ENCODE measurements around the gene HYDIN. TPM values are rescaled to one million over a fixed set of nuclear protein-coding genes. Genes with fewer than 3 reads are reported as not detected.
"Not testable (repeated sequence)": the region's sequence is repeated elsewhere in the genome, so short reads cannot be mapped to it uniquely, and the experiment has no call there.

HYDIN gene
- total RNA-seq, 1 donor from 2014 or later, result 4.0 TPM

DNA sequence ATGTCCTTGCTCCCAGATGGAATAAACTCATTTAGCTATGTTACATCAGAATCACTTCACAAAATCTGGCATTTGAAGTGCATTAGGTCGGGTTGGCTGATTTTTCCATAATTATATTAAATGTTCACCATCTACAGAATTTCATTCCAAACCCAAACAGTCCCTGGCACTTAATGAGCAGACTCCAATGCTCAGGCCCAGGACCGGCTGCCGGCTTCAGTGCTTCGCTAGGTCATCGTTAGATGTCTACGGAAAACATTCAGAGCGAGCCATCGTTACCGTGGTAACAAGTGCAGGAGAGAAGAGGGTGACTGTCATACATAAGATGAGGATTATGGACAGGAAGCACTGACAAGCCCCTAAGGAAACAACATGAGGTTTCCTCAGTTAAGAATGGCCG, 215.1 kb downstream of the HYDIN start:
- not testable (repeated sequence) for H3K4me3 ChIP-seq (ENCODE audit: low read depth, low read length); H3K27me3 ChIP-seq (ENCODE audit: control insufficient read depth, insufficient read depth, low read length); DNase-seq (ENCODE audit: low read depth); H3K36me3 ChIP-seq (ENCODE audit: control insufficient read depth, insufficient read depth, low read length)

DNA sequence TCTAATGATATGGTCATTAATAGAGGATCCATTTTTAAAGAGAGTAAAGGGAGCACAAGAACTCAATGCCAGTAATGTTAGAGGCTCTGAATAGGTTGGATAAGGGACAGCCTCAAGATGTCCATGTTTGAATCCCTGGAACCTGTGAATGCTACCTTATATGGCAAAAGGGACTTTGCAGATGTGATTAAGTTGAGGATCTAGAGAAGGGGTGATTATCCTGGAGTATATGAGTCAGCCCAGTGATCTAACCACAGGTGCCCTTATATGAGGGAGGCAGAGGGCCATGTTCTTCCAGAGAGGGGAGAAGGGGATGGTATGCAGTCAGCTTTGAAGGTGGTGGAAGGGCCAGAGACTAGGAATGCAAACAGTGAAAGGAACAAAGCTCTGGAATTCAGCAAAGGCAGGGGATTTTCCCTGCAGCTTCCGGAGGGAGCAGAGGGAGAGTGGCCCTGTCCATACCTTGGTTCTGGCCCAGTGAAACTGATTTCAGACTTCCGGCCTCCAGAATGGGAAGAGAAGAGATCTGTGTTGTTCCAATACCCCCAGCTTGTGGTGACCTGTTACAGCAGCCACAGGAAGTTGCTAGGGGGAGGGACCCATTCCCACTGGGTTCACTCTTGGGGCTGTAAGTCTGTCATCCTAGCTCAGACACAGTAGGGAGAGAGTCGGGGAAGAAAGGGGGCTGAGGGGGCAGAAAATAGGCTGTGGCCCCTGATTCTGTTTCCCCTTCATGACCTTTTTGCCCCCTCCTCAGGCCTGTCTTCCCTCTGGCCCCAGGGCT, 220.9 kb downstream of the HYDIN start:
- H3K27me3 ChIP-seq (ENCODE audit: control insufficient read depth, insufficient read depth, low read length); H3K4me3 ChIP-seq (ENCODE audit: low read depth, low read length); H3K36me3 ChIP-seq (ENCODE audit: control insufficient read depth, insufficient read depth, low read length): not testable (repeated sequence)
- peak; percentile 21 for DNase-seq (ENCODE audit: low read depth)

DNA sequence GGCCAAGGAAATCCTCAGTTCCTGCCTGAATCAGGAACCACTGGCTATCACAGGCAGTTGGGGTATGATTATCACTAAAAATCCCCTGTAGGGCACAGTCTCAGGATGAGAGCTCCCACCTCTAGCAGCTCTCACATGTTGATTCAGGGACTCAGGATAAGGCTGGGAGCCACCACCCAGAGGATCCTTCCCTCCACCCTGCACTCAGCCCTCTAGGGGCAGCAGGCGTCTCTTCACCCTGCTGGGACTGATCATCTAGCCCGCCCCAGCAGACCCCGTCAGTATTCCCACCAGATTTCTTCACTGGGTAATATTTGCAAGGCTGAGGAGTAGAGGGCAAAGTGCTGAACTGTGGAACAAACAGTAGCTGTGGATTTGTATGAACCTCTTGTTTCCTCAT, 224.0 kb downstream of the HYDIN start:
- H3K27me3 ChIP-seq (ENCODE audit: control insufficient read depth, insufficient read depth, low read length); H3K36me3 ChIP-seq (ENCODE audit: control insufficient read depth, insufficient read depth, low read length); H3K4me3 ChIP-seq (ENCODE audit: low read depth, low read length); DNase-seq (ENCODE audit: low read depth): not testable (repeated sequence)

DNA sequence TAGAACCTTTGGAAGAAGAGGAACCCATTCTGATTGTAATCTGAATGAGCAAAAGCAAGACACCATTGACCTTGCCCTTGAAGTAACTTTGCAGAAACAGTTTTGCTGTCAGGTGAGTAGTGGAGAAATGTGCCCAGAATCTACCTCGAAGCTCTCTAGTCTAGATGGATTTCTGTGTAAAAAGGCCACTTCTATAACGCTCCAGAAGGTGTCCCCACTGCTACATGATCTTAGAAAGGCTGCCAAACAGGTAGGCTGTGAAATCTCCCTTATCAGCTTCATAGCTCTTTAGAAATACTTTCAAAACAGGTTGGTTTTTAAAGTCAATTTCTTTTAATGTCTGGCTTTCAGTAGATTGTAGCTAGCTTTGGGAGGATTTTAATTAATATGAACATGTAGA, 230.8 kb downstream of the HYDIN start:
- DNase-seq (ENCODE audit: low read depth), result peak; percentile 1
- H3K4me3 ChIP-seq (ENCODE audit: low read depth, low read length); H3K36me3 ChIP-seq (ENCODE audit: control insufficient read depth, insufficient read depth, low read length); H3K27me3 ChIP-seq (ENCODE audit: control insufficient read depth, insufficient read depth, low read length): not testable (repeated sequence)

DNA sequence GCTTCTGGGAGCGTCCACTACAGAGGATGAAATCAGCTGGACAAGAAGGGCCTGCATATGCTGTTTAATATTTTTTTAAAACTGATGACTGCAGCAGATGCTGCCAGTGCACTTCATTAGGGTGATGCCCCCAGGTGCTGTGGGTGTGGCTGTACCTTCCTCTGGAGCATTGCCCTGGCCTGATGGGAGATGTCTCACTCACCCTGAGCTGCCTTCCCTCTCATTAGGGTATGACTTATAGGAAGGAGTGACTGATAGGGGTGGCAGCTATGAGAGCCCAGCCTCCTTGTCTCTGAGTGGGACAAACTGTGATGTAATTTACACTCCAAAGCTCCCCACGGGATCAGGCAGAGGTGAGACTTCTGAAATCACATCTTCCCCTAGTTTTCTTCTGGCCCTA, 234.7 kb downstream of the HYDIN start:
- H3K27me3 ChIP-seq (ENCODE audit: control insufficient read depth, insufficient read depth, low read length); H3K36me3 ChIP-seq (ENCODE audit: control insufficient read depth, insufficient read depth, low read length); DNase-seq (ENCODE audit: low read depth); H3K4me3 ChIP-seq (ENCODE audit: low read depth, low read length): not testable (repeated sequence)

DNA sequence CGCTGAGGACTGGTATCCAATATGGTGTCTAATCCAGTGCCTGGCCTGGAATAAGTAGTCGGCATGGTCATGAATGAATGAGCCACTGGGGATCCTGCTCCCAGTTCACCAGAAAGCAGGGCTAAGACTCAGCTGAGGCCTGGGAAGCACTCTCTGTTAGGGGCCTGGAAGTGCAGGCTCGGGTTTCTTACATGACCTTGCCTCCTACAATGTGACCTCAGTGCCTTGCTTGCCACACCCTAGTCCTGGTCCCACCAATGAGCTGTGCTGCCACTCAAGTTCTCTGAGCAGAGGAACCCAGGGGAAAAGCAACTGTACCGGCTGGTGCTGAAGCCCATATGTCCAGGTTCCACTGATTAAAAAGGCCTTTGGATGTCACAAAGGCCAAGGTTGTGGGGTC, 238.0 kb downstream of the HYDIN start:
- H3K27me3 ChIP-seq (ENCODE audit: control insufficient read depth, insufficient read depth, low read length); DNase-seq (ENCODE audit: low read depth); H3K4me3 ChIP-seq (ENCODE audit: low read depth, low read length); H3K36me3 ChIP-seq (ENCODE audit: control insufficient read depth, insufficient read depth, low read length): not testable (repeated sequence)

DNA sequence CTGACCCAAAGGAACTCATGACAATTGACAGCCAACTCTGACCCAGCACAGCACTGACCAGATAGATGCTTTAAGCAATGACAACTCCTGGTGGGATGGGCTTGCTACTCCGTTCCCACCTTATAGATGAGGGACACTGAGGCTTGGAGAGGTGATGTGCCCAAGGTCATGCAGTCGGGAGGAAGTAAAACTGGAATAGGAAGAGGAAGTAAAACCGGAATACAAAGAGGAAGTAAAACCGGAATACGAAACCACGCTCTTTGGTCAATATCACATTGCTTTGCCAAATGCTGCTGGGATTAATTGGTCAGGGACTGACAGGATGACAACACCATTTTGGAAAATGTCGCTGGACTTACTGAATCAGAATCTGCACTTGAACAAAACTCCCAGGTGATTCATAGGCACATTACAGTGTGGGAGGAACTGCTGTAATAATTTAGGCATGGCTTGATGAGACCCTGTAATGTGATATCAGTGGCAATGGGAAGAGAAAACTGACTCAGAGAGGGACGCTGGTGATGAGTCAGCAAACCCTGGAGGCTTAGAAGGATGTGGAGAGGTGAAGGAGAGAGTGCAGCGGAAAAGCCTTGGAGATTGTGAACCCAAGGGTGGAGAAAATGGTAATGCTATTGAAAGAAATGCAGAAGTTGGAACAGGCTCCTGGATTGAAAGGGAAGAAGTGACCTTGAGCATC, 243.4 kb downstream of the HYDIN start:
- H3K36me3 ChIP-seq (ENCODE audit: control insufficient read depth, insufficient read depth, low read length); H3K4me3 ChIP-seq (ENCODE audit: low read depth, low read length); H3K27me3 ChIP-seq (ENCODE audit: control insufficient read depth, insufficient read depth, low read length); DNase-seq (ENCODE audit: low read depth): not testable (repeated sequence)

DNA sequence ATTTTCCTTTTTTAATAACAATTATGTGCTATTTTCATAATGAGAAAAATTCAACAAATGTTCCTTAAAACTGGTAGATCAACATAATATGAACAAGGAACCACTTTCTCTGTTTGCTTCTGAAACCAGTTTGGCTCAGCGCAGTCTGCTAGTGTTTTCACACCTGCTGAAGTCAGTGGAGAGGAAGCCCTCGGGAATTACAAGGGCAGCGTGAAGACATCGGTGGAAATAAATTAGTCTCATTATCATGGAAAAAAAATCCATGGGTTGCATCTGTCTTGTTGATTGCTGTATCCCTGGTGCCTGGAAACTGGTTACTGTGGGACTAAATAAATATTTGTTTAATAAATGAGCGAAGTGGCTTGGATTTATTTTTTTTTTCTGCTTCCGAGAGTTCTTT, 245.8 kb downstream of the HYDIN start:
- not testable (repeated sequence) for H3K36me3 ChIP-seq (ENCODE audit: control insufficient read depth, insufficient read depth, low read length); DNase-seq (ENCODE audit: low read depth); H3K4me3 ChIP-seq (ENCODE audit: low read depth, low read length); H3K27me3 ChIP-seq (ENCODE audit: control insufficient read depth, insufficient read depth, low read length)

DNA sequence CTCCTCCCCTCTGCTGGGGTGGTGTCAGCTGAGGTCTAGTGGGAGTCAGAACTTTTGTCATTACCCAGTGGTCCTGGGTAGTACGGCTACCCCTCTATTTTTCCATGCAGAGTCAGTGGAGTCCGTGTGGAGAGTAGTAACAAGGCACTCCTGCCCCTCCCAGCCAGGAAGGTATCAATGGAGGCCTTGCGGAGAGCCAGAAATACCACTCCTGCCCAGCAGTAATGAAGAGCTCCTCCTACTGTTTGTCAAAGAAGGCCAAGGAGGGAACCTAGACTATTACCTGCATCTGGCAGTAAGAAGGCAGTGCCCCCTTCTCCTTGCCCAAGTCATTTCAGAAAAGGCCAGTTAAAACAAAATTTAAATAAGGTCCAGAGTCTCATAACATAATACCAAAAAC, 262.2 kb downstream of the HYDIN start:
- H3K4me3 ChIP-seq (ENCODE audit: low read depth, low read length); DNase-seq (ENCODE audit: low read depth); H3K36me3 ChIP-seq (ENCODE audit: control insufficient read depth, insufficient read depth, low read length); H3K27me3 ChIP-seq (ENCODE audit: control insufficient read depth, insufficient read depth, low read length): not testable (repeated sequence)

DNA sequence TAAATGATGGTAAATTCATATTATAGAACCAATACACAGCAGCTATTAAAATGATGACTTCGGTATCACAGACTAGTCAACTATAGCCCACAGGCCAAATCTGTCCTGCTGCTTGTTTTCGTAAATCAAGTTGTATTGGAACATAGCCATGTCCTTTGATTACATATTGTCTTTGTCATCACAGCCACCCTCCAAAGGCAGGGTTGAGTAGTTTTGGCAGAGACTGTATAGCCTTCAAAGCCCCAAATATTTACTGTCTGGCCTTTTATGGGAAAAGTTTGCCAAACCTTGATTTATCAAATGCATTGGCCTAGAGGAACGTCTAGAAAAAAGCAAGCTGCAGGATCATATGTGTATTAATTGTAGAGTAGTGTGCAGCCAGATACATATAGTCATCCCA, 270.4 kb downstream of the HYDIN start:
- H3K36me3 ChIP-seq (ENCODE audit: control insufficient read depth, insufficient read depth, low read length); H3K27me3 ChIP-seq (ENCODE audit: control insufficient read depth, insufficient read depth, low read length); DNase-seq (ENCODE audit: low read depth); H3K4me3 ChIP-seq (ENCODE audit: low read depth, low read length): not testable (repeated sequence)

DNA sequence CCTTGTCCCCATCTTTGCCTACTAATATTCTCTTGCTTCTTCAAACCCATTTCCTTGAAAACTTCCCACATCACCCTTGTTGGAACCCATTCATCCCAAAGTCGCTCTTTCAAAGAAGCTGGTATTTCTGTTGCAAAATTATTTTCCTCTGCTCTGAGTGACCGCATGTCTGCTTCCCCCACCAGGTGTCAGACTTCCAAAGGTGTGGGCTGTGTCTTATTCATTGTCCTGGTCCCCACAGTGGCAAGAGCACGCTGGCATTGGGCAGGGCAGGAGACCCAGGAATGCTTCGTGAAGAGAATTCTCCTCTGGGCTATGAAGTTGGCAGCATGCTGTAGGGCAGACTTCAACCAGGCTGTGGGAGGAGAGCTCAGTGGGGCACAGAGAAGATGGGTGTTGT, 275.6 kb downstream of the HYDIN start:
- H3K36me3 ChIP-seq (ENCODE audit: control insufficient read depth, insufficient read depth, low read length); DNase-seq (ENCODE audit: low read depth); H3K4me3 ChIP-seq (ENCODE audit: low read depth, low read length): not testable (repeated sequence)

DNA sequence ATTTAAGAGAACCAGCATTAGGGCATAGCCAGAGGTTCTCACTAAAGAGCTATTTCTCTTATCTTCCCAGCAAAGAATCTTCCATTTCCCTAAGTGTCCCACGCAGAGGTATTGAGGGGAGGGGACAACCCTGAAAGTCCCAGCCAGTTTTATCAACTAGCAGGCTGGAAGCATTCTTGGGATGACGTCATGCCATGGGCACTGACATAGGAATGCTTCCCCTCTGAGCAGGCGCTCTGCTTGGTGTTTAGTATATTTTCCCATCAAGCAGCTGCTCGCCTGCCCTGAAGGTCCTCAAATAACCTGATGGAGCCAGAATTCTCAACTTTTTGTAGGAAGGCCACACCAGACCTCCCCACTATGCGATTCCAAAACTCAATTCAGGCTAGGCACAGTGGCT, 276.7 kb downstream of the HYDIN start:
- not testable (repeated sequence) for DNase-seq (ENCODE audit: low read depth); H3K4me3 ChIP-seq (ENCODE audit: low read depth, low read length); H3K27me3 ChIP-seq (ENCODE audit: control insufficient read depth, insufficient read depth, low read length); H3K36me3 ChIP-seq (ENCODE audit: control insufficient read depth, insufficient read depth, low read length)

More for the DNA sequence above, 275.6 kb downstream of the HYDIN start:
- H3K27me3 ChIP-seq (ENCODE audit: control insufficient read depth, insufficient read depth, low read length), result not testable (repeated sequence)

DNA sequence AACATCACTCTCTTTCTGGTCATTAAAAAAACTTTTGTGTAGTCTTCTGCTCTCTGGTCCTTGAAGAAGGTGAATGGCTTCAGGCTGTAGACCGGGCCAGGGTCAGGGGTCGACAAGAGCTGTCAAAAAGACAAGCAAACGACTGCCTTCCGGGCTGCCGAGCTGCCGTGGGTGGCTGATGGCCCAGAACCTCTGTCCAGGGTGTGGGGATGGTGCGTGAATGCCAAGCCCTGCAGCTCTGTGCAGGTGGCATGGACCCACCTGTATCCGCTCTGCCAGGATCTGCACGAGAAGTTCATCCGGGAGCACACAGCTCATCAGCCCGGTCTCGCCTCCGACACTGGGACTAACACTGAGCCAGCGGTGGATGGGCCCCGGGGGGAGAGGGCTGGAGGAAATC, 287.0 kb downstream of the HYDIN start:
- DNase-seq (ENCODE audit: low read depth); H3K27me3 ChIP-seq (ENCODE audit: control insufficient read depth, insufficient read depth, low read length); H3K36me3 ChIP-seq (ENCODE audit: control insufficient read depth, insufficient read depth, low read length); H3K4me3 ChIP-seq (ENCODE audit: low read depth, low read length): not testable (repeated sequence)

DNA sequence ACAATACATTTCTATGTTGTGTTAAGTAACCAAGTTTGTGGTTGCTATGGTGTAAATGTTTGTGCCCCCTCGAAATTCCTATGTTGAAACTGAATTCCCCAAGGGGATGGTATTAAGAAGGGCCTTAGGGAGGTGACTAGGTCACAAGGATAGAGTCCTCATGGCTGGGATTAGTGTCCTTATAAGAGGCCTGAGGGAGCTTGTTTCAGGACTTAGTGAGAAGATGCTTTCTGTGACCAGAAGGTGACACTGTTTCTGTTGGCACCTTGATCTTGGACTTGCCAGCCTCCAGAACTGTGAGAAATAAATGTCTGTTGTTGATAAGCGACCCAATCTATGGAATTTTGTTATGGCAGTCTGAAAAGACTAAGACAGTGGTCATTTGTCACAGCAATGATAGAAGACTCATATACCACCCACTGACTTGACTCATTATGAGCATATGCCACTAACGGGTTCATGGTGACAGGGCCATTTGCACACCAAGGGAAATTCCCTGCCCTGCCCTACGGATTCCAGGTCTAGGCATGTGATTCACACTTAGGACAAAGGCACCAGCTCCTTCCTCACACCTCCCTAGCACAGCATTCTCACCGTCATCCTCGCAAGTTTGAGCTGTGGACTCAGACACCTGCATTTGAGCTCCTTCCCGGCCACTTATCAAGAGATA, 290.7 kb downstream of the HYDIN start:
- not testable (repeated sequence) for H3K4me3 ChIP-seq (ENCODE audit: low read depth, low read length); DNase-seq (ENCODE audit: low read depth); H3K36me3 ChIP-seq (ENCODE audit: control insufficient read depth, insufficient read depth, low read length); H3K27me3 ChIP-seq (ENCODE audit: control insufficient read depth, insufficient read depth, low read length)
